ENCODE measurements around the gene HSD17B14. TPM values are rescaled to one million over a fixed set of nuclear protein-coding genes. Genes with fewer than 3 reads are reported as not detected.

Gene HSD17B14
- total and polyA plus RNA-seq, 2 donors (not counting 1 experiment from before 2014, with no cell fraction given), result 4.5 to 11.1 TPM

DNA sequence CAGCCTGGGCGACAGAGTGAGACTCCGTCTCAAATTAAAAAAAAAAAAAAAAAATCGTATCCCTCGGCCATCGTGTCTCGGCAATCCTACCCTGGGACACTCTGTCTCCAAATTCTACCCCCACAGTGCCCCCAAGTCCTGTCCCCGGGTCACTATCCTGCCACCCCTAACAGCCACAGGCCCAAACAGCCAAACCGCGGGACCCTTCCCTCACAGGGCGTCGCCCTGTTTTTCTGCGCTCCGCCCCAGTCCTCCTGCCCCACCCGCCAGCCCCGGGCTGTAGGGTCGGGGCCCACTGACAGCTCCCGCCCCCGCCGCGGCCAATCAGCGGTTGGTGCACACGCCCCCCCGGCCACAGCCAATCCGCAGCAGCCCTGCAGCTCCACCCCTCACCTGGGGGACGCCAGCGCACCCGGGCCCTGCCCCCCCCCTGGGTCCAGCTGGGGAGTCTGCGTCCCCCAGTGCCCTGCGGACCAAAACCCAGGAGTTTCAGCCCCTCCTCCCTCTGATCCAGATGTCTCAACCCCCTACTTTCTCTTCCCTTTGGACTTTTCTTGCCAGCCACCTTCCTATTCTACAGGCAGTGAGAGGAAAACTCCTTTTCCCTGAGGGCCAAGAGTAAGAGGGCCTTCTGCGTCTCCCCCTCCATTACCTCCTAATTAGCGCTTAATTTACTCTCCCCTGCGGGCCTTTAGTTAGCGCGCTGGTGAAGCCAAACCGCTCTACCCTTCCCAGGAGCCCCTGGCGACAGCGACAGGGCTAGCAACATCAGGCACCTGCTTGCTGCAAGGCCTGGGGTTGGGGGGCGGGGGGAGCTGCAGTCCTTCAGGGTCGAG, 24.0 kb downstream of the HSD17B14 start:
- H3K4me3 ChIP-seq (replicated peaks in 1 of 4; ENCODE audit: control extremely low read depth in 1 of 4, insufficient read depth in 1 of 4, low read depth in 3 of 4, low read length in 4 of 4), result peak overlapping the region in 3 of 4 experiments; percentile 35 to 72 (median 47)
- H2AFZ ChIP-seq (ENCODE audit: low read length), result peak overlapping the region; percentile 59
- H3K27me3 ChIP-seq (ENCODE audit: control insufficient read depth, insufficient read depth, low read length), result no peaks in the 10 kb centered on the region
- no peaks in the 10 kb centered on the region for H4K20me1 ChIP-seq (ENCODE audit: control insufficient read depth, extremely low read depth, insufficient read depth, low read length)
- no peak overlapping the region for H3K27ac ChIP-seq (ENCODE audit: insufficient read depth, low read length)
- peaks cover 2% of the 10 kb centered on the region for H3K36me3 ChIP-seq (ENCODE audit: control insufficient read depth, insufficient read depth, low read length)
- H3K79me2 ChIP-seq (ENCODE audit: control insufficient read depth, insufficient read depth, low read length), result no peaks in the 10 kb centered on the region
- H3K4me2 ChIP-seq (ENCODE audit: extremely low read depth, insufficient read depth, low read length), result peak overlapping the region; percentile 87
- DNase-seq (ENCODE audit: low read depth in 2 of 2), result peak; percentile 70 to 80
- no peaks in the 10 kb centered on the region for H3K4me1 ChIP-seq (ENCODE audit: control insufficient read depth, extremely low read depth, insufficient read depth, low read length)
- no peak for TF ChIP-seq EZH2 (IDR thresholded peaks at IDR 0.05; ENCODE audit: low read length, missing control alignments)
- TF ChIP-seq, protein P1, sequence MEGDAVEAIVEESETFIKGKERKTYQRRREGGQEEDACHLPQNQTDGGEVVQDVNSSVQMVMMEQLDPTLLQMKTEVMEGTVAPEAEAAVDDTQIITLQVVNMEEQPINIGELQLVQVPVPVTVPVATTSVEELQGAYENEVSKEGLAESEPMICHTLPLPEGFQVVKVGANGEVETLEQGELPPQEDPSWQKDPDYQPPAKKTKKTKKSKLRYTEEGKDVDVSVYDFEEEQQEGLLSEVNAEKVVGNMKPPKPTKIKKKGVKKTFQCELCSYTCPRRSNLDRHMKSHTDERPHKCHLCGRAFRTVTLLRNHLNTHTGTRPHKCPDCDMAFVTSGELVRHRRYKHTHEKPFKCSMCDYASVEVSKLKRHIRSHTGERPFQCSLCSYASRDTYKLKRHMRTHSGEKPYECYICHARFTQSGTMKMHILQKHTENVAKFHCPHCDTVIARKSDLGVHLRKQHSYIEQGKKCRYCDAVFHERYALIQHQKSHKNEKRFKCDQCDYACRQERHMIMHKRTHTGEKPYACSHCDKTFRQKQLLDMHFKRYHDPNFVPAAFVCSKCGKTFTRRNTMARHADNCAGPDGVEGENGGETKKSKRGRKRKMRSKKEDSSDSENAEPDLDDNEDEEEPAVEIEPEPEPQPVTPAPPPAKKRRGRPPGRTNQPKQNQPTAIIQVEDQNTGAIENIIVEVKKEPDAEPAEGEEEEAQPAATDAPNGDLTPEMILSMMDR (conservative IDR thresholded peaks at IDR 0.05 in 1 of 2, IDR thresholded peaks at IDR 0.05 in 1 of 2; ENCODE audit: low read depth in 1 of 2, low read length in 2 of 2), result no peak
- no peak overlapping the region for H3K9ac ChIP-seq (ENCODE audit: insufficient read depth, low read length)
- no peaks in the 10 kb centered on the region for H3K9me3 ChIP-seq (ENCODE audit: control insufficient read depth, insufficient read depth, low read depth, low read length)

DNA sequence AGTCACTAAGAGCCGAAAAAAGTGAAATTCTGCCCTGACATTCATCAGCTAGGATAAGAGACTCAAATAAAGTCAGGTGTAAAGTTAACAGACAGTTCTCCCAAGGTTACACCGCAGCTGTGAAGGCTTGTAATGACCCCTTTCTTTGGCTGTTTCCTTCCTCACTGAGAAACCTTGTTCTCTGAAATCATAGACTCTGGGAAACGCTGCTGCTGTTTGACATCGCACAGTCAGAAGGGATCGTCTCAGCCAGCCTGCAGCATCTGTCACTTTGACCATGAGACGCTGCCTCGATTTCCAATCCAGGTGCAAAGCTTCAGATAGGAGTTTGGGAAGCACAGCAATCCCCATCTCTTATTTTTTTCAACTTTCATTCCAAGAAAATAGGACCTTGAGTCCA, 26.1 kb downstream of the HSD17B14 start:
- Histone ChIP-seq H4K20me1 (ENCODE audit: control insufficient read depth, extremely low read depth, insufficient read depth, low read length) (no peaks in the 10 kb centered on the region), H3K79me2 (ENCODE audit: control insufficient read depth, insufficient read depth, low read length) (no peaks in the 10 kb centered on the region), H3K36me3 (ENCODE audit: control insufficient read depth, insufficient read depth, low read length) (peaks cover 2% of the 10 kb centered on the region), H3K9me3 (ENCODE audit: control insufficient read depth, insufficient read depth, low read depth, low read length) (no peaks in the 10 kb centered on the region), H3K9ac (ENCODE audit: insufficient read depth, low read length) (no peak overlapping the region), H3K27ac (ENCODE audit: insufficient read depth, low read length) (no peak overlapping the region), H3K4me1 (ENCODE audit: control insufficient read depth, extremely low read depth, insufficient read depth, low read length) (no peaks in the 10 kb centered on the region), H3K4me2 (ENCODE audit: extremely low read depth, insufficient read depth, low read length) (peak overlapping the region; percentile 93), H3K27me3 (ENCODE audit: control insufficient read depth, insufficient read depth, low read length) (no peaks in the 10 kb centered on the region), H3K4me3 (replicated peaks in 1 of 4; ENCODE audit: control extremely low read depth in 1 of 4, insufficient read depth in 1 of 4, low read depth in 3 of 4, low read length in 4 of 4) (peak overlapping the region; percentile 50 to 83 (median 70)), H2AFZ (ENCODE audit: low read length) (peak overlapping the region; percentile 35)
- TF ChIP-seq, protein P1 (conservative IDR thresholded peaks at IDR 0.05 in 1 of 2, IDR thresholded peaks at IDR 0.05 in 1 of 2; ENCODE audit: low read depth in 1 of 2, low read length in 2 of 2), result no peak
- no peak for TF ChIP-seq EZH2 (IDR thresholded peaks at IDR 0.05; ENCODE audit: low read length, missing control alignments)
- DNase-seq (ENCODE audit: low read depth in 2 of 2), result no peak

DNA sequence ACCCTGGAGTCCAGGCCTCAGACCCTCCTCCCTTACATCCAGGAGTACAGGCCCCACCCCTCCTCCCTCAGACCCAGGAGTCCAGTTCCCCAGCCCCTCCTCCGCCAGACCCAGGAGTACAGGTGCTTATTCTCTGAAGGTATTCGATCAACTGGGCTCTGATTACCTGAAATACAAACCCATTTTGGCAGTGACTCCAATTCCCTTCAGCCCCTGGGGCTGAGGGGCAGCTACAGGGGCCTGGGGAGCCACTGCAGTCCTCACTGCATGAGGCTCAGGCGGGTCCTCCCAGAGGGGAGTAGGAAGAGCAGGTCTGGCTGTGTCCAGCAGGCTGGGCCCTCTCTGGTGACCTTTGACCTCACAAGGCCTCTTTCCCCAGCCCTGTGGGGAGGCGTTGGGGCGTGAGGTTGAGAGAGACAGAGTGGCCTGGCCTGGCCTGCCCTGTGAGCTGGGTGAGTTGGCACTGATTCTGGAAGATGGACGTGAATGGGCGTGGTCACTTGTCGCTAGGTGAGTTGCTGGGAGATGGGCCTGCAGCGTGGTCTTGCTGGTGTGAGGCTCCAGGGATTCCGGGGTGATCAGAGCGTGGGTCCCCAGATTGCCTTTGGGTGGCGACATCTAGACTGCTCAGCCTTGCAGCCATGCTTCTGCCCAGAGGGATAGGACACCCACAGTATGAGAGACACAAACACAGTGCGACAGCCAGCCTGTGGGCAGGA, 28.5 kb downstream of the HSD17B14 start:
- H3K27ac ChIP-seq (ENCODE audit: insufficient read depth, low read length), result no peak overlapping the region
- H3K9ac ChIP-seq (ENCODE audit: insufficient read depth, low read length), result no peak overlapping the region
- TF ChIP-seq, protein P1 (conservative IDR thresholded peaks at IDR 0.05 in 1 of 2, IDR thresholded peaks at IDR 0.05 in 1 of 2; ENCODE audit: low read depth in 1 of 2, low read length in 2 of 2), result peak in 1 of 2 donors; percentile 18
- TF ChIP-seq EZH2 (IDR thresholded peaks at IDR 0.05; ENCODE audit: low read length, missing control alignments), result no peak
- no peaks in the 10 kb centered on the region for H3K4me1 ChIP-seq (ENCODE audit: control insufficient read depth, extremely low read depth, insufficient read depth, low read length)
- no peak overlapping the region for H3K4me2 ChIP-seq (ENCODE audit: extremely low read depth, insufficient read depth, low read length)
- H3K36me3 ChIP-seq (ENCODE audit: control insufficient read depth, insufficient read depth, low read length), result peaks cover 2% of the 10 kb centered on the region
- DNase-seq (ENCODE audit: low read depth in 2 of 2), result no peak
- H3K79me2 ChIP-seq (ENCODE audit: control insufficient read depth, insufficient read depth, low read length), result no peaks in the 10 kb centered on the region
- H2AFZ ChIP-seq (ENCODE audit: low read length), result no peak overlapping the region
- H4K20me1 ChIP-seq (ENCODE audit: control insufficient read depth, extremely low read depth, insufficient read depth, low read length), result no peaks in the 10 kb centered on the region
- H3K27me3 ChIP-seq (ENCODE audit: control insufficient read depth, insufficient read depth, low read length), result no peaks in the 10 kb centered on the region
- H3K4me3 ChIP-seq (replicated peaks in 1 of 4; ENCODE audit: control extremely low read depth in 1 of 4, insufficient read depth in 1 of 4, low read depth in 3 of 4, low read length in 4 of 4), result no peak overlapping the region
- no peaks in the 10 kb centered on the region for H3K9me3 ChIP-seq (ENCODE audit: control insufficient read depth, insufficient read depth, low read depth, low read length)
